HS-5 (cell line): ENCODE results near the gene NRARP.

Experiments used
- DNase-seq: peaks from one replicate; pipeline ENCODE4 v3.0.0-alpha.2; 2012; ENCODE audit warnings: low read depth

Gene NRARP

DNA sequence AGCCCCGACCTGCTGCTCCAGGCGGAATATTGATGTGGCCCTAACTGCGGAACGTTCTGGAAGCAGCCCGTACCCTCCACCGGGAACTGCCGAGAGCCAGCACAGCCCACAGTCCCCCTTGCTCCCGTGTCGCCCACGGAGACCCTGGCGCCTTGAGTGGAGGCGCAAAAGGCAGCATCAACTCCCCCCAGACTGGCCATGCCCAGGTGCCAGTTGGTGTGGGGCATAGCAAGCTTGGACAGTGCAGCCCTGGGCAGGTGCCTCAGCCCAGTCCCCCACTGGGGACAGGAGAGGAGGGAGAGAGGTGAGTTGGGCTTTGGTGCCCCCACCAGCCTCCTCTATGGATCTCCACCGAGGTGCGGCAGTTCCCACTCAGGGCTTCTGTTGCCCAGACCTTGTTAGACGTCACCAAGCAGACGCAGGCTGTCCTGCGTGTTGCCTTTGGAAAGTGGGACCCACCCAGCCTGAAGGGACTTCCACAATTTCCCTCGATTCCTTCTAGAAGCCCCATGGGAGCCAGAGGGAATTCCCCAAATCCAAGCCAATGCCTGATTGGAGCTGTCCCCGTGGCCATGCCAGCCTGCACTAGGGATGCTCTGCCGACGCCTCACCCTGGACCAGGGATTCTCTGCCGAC, 19.8 kb upstream of the NRARP start:
- DNase-seq: no peak

DNA sequence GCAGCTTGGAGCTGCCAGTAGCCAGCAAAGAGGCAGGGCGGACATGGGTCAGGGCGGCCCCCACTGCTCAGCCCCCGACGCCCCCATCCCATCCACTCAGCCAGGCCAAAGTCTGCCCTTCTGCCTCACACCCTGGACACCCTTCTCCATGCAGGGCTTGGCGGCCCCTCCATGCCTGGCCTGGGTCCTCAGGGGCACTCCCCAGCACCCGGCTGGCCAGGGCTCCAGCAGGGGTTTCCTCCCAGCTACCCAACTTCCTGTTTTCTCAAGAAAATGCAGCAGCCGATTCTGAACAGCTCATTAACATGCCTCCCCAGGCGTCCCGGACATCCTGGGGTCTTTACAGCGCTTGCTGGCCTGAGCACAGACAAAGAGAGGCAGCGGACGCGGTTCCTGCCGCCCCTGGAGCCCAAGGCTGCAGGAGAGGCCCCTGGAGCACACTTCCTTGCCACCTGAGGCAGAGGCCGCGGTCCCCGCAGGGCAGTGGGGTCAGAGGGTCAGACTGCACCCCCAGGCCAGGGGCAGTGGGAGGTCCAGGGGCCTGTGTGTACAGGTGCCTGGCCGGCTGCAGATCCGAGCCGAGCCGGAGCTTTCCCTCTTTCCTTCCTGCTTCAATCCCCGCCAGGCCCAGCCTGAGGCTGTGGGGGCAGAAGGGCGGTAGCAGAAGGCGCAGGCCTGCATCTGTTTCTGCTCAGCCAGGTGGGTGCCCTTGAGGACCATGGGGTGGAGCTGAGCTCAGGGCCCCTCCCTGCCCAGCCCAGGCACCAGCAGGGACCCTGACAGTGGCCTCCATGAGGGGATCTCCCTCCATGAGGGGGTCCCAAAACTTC, 18.7 kb upstream of the NRARP start:
- DNase-seq: no peak

DNA sequence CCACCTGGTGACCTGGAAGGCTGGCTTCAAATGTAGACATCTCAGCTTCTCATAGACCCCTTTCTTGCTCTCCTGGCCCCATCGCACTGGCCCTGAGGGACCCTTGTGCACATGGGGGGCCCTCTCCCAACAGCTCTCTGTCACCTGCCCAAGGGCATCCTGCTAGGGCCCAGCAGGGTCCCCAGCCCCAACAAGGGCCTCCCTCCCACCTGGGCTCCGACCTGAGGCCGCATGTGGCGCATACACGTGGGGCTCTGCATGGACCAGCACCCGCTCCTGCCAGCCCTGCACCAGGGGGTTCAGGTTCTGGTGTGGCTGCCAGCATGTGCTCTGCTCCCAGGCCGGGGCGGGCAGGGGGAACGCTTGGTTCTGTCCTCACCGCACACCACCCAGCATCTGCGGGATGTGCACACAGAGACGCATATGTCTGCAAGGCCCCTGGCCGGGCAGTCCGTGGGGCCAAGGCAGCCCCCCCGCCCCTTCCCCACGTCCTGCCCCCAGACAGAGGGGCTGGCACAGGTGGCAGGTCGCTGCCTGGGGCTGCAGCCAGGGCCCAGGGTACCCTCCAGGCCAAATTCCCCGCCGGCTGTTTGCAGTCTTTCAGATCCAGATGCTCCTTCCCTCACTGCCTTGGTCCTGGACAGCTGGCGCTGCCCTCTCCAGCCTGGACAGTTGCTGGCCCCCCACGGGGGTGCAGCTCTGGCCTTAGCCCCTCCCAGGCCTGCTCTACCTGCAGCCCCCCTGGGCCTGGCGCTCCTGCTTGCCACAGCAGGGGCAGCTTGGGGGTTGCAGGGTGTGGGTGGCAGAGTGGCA, 17.9 kb upstream of the NRARP start:
- DNase-seq: no peak

DNA sequence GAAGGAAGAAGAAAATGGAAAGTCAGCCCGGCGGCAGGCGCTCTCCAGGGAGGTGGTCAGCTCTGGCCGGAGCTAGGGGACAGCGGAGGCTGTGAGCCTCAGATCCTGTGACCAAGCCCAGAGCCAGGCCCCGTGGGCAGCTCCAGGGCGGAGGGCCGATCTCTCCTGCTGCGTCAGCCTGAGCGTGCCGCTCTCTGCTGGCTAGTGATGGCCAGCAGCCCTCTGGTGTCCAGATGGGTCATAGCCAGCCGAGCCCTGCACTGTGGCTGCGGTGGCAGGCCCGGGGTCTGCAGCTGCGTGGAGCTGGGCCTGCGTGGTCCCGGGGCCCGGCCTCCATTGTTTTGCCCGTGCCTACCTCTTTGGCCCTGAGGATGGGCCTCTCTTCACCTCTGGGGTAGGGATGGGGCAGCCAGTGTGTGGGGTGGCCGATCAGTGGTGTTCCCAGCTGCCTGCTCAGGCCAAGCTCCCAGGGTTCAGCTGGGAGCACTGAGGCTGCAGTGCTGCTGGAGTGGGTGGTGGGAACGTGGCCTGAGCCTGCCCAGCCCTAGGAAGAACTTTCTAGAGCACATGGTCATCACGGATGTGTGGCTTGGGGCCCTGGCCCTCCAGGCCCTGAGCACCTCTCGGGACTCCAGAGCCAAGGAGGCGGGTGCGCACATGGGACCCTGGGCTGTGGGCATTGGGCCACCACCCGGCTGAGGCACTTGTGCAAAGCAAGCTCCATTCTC, 17.1 kb upstream of the NRARP start:
- DNase-seq: no peak

DNA sequence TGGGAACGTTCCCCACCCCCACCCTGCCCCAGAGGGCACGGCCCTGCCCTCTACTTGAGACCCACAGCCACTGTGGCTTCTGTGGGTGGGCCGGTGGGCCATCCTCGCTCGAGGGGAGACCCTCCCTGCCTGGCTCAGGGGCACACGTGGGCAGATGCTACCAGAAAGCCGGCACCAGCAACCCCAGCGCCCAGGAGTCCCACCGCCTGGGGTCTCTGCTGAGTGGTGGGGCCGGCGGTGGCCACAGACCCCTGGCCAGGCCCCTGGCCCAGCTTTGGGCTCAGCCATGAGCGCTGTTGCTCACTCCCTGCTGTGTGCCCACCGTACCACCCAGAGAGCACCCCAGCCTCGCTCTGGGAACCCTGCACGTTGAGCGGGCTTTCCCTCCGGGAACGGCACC, 16.5 kb upstream of the NRARP start:
- no peak for DNase-seq

DNA sequence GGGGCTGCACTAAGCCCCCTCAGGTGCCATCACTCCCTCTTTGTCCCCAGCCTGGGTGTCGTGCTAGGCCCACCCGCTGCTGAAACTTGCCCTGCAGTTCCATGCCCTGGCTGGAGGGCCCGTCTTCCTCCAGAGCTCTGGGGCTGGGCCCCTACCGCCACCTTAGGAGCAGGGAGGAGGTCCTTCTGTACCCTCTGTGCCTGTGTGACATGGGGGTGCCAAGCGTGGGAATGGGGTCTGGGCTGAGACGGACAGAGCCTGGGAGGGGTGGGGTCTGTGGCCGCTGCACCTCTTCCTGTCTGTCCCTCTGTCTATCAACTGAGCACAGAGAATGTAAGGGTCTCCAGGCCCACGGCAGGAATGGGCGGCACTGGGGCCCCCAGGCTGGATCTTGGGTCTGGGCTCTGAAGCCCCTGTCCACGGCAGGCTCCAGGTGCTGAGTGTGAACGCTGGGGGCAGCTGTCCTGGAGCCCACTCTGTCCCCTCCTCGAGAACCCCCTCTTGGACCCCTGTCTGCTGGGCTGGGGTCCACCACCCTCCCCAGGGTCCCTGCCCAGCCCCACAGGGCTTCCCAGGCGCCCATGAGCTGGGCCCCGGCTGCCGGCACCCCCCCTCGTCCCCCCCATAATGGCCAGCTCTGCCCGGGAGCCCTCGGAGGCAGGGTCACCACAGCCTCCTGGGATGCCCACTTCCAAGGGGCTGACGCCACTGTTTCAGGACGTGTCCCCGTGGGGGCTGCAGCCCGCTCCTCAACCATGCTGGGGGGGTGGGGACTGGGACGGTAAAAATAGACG, 15.8 kb upstream of the NRARP start:
- DNase-seq: no peak

DNA sequence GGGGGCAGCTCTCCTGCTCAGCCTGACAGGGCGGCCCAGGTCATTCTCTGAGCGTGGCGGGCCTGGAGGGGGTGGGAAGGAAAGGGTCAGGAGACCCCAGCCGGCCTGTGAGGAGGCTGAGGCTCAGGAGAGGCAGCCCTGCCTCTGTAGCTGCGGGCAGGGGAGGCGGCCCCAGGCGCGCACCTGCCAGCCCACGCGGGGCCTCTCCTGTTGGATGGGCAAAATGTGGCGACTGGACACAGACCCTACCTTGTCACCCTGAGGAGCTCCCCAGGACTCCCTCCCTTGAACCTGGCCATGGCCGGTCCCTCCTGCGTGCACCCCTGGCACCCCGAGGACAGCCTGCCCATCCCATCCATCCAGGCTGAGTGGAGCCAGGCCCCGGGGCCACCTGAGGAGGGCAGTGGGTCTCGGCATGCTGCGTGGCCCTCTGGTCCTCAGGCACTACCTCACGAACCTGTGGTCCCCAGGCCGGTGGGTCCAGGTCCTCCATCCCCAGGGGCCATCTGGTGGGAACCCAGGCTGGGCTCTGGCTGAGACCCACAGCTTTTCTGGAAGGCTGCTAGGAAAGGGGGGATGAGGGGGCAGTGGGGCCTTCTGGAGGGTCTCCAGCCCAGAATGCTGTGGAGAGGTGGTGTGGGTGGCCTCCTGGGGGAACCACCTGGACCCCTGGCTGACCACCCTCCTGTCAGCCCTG, 15.1 kb upstream of the NRARP start:
- no peak for DNase-seq

DNA sequence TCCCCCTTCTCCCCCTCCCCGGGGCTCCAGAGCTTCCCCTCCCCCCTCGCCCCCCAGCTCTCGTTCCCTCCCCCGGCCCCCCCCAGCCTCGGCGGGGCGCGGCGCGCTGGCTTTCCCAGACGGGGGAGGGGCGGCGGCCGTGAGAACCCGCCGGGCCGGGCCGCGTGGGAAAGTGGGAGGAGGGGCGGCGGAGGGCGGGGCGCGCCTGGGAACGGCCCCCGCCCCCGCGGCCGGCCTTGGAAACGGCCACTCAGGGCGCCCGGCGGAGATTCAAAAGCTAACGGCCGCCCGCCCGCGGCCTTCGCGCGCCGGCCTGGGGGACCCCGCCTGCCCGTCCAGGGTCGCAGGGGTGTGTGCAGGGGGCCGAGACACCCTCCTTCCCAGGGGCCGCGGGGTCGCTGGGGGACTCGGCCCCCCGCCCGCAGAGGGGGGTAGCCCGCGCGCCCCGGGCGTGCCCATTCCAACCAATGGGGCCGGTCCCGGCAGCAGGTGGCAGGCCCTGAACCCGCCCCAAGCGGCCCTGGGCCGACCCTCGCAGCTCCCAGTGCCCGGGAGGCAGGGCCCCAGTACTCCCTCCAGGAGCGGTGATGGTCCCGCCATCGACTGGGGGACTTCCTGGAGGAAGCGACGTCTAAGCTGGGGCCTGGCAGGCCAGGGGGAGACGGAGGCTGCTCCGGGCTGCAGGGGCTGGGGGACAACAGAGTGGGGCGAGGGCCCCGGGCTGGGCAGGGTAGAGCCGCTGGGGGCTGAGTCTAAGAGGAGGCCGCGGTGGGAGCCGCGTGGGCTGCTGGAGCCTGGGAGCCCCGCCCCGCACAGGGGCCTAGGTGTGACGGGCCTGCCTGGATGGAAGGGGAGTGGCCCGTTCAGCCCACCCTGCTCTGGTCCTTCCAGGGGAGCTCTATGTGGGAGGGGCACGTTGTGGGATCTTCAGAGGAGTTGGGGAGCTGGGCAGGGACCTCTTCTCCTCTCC, 14.2 kb upstream of the NRARP start:
- no peak for DNase-seq

DNA sequence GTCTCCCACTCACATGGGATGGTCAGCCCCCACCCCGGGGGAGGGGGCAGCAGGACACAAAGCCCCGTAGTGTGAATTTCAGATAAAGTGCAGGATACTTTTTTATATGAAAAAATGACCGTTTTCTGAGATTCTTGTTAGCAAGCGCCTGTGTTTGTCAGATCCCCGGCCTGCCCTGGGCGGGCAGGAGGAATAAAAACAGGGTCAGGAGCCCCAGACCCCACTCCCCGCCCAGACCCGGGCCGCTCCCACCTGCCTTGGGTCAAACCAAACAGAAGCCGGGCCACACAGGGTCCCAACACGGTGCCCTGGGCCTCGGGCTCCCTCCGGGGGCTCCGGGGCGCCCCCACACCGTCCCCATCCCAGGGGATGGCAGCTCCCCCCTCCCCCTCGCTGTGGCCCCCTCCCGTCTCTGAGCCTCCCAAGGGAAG, 13.5 kb upstream of the NRARP start:
- no peak for DNase-seq

DNA sequence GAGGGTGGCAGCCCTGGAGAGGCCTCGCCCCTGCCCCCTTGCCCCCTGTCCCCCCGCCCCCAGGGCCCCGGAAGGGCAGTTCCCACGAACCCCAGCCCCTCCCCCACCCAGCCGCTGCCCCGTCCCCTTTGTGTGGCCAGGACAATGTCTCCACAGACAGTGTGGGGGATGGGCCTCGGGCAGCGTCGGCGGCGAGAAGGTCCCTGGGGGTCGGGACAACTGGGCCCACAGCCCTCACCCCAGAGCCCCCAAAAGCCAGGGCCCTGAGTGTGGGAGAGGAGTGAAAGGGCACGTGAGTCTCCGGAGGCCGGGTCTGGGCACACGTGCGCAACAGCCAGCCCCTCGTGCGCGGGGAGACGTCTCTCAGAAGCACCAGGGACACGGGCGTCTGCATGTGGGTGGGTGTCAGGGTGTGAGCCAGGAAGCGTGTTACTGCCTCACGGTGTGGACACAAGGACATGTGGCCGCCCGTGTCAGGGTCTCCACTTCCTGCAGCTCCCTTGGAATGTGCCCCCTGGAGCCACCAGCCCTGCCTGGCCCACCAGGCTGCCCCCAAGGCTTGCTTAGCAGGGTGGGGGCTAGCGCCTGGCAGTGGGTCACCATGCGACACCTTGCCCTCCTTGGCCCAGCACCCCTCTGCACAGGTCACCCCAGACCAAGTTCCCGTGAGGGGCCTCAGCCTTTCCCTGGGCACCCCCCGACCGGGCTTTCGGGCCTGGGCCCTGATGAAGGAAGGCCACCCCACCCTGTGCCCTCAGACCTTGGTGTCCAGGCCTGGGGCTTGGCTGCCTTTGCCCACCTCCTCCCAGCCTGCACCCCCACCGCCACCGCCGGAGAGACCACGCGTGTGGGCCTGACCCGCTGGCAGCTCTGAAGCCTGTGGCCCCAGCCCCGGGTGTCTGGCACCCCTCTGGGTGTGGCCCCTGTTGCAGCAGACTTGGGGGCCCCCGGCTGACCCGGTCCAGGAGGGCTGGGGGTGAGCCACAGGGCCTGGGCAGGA, 12.8 kb upstream of the NRARP start:
- no peak for DNase-seq

DNA sequence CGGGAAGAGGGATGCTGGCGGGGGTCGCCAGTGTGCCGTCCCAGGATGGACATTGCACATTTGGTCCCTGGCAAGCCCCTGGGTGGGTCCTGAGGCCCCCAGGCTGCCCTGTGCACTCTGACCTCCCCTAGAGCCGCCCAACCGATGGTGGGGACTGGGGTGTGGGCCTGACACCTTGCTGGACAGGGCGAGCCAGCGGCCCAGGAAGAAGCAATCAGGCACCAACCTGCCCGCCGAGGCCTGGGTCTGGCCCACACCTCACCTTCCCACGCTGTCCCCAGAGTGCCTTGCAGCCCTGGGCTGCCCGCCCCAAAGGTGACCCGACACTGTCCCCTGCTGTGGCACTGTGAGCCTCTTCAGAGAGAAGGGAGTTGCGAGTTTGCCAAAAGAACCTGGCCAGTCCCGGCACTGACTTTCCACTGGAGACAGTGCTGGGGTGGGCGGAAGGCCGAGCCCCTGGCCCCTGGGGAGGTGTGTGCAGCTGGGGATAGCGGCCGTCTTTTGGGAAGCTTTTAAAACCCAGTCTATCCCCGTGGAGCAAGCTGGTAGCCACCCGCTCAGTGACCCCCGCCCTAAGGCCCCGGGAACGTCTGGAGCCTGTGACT, 12.0 kb upstream of the NRARP start:
- no peak for DNase-seq

DNA sequence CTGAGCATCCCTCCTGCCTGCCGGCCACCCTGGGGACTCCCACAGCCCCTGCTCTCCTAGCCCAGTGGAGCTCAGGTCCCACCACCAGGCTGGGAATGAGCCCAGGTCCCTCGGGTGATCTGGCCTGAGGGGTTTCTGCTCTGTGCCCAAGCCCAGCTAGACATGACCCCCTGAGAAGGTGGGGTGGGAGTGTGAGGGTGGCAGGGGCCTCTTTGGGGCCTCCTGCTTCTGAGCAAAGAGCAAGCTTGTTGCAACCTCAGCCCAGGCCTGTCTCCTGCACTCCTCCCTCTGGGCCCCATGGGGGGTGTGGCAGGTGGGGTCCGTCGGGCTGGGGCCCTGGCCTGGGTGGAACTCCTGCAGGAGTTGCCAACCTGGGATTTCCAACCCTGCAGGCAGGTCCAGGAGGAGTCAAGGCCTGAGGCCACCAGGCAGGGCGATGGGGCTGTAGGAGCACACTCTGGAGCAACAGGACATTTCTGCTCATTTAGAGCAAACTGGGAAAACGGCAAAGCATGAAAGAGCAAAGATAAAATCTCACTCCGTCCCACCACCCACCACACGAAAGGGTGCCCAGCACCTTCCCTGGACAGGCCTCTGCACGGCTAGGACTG, 11.4 kb upstream of the NRARP start:
- no peak for DNase-seq

DNA sequence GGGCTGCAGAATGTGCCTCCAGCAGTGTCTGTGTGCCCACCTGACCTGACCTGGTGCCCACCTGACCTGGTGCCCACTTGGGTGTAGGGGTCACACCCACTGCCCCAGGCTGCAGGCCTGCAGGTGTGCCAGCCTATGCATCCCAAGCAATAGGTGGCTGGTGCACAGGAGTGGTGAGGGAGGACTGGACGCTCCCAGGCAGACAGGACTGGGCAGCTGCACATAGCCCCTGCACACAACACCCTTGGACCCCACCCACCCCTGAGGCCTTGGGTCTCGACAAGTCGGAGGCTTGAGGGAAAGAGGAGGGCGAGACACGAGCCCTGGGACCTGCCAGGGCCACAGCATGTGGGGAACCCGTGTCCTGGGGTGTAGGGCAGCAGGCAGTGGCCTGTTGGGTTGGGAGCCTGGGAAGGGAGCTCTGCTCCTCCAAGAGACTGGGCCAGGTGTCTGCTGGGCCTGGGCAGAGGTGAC, 10.8 kb upstream of the NRARP start:
- DNase-seq: no peak

DNA sequence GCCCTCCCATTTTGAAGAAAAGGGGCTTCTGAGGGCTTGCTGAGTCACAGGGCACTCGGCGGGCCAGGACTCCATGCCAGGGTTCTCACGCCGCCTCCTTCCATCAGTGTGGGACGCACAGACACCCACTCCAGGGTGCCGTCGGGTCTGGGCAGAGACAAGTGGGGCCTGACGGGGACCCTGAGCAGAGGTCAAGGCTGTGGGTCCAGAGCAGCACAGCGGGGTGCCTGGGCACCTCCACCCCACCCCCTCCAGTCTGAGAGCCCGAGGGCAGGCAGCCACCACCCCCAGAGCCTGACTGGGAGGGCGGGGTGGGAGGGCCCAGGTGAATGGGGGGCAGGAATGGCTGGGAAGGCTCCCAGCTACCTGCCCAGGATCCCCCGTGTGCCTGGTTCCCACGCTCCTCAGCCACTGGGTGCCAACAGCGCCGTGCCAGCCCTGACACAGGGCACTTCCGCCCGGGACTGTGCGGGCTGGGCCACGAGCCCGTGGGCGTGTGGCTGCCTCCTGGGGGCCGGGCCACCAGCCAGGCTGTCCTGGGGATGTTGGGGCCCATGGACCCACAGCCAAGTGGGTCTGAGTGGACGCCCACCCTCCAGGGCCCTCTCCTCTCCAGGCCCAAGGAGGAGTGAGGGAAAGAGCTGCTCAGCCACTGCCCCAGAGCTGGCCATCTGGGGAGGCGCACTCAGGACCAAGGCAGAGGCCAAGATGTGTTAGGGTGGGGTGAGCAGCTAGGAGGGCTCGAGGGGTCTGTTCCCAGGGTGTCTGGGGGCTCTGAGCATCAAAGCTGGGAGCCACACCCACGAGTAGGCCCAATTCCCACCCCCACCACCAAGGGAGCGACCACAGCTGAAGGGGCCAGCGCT, 10.1 kb upstream of the NRARP start:
- DNase-seq: no peak

DNA sequence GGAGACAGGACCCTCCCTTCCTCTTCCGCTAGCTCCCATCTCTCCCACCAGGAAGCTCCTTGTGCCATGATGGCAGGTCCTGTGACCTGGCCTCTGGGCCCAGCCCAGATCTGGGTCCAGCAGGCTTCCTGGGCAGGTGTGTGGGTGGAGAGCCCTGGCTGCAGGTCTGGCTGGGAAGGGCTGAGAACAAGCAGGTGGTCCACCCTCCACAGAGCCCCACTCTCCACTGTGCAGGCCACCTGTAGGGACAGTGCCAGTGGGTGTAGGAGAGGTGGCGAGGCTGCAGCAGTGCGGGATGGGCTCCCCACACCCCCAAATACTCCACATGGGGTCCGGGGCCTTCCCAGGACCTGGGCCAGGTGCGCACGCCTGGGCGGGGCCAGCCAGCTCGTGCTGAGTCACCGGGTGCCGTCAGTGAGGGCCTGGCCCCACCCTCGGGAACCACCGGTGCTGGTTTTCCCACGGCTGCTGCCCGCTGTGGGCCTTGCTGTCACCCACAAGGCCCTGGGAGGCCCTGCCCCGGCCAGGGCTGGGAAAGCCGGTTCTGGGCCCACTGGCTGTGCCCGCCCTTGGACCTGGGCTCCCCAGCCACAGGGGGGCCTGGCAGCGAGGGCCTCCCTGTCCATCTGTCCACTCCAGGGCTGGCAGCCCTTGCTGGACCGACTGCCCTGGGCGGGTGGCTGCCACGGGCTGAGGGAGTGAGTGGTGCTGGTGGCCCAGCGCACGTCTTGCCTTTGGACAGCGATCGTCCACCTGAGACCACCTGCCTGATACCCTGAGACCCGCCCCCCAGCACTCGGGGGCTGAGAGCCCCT, 9.3 kb upstream of the NRARP start:
- no peak for DNase-seq
